OCI-LY3 (cell line): ENCODE data around the gene CADPS2.

Experiments
- H2AFZ ChIP-seq: fragments of 200-600, 300-600 bp; shearing (Covaris generic); 2 replicates; pipeline ENCODE4 v1.6.0; 2014; ENCODE audit warnings: antibody characterized with exemption, low read depth, low read length
- H3K27ac ChIP-seq: fragments of 200-600, 300-600 bp; sonication (generic); 2 replicates; pipeline ENCODE4 v1.5.1; 2014; ENCODE audit warnings: mild to moderate bottlenecking, low read length, moderate library complexity, mixed read lengths
- H3K27me3 ChIP-seq: fragments of 200-600, 300-600 bp; sonication (generic); 2 replicates; pipeline ENCODE4 v1.6.1; 2014; ENCODE audit warnings: low read depth, low read length, mixed read lengths
- H3K36me3 ChIP-seq: fragments of 200-600, 300-600 bp; sonication (generic); replicated peaks from 2 replicates; pipeline ENCODE3; 2014; ENCODE audit warnings: low read depth, low read length, mixed read lengths
- H3K4me1 ChIP-seq: fragments of 300-600, 200-600 bp; sonication (generic); 2 replicates; pipeline ENCODE4 v1.6.1; 2014; ENCODE audit warnings: low read length, mixed read lengths
- H3K4me2 ChIP-seq: fragments of 200-600, 300-600 bp; sonication (generic); 2 replicates; pipeline ENCODE4 v1.6.1; 2014; ENCODE audit warnings: low read length, mixed read lengths
- H3K4me3 ChIP-seq: fragments of 300-600, 200-600 bp; sonication (generic); 2 replicates; pipeline ENCODE4 v1.5.1; 2014; ENCODE audit warnings: antibody characterized with exemption, mild to moderate bottlenecking, low read length, moderate library complexity
- H3K79me2 ChIP-seq: fragments of 300-600, 200-600 bp; shearing (Covaris generic); 2 replicates; pipeline ENCODE4 v1.6.1; 2014; ENCODE audit warnings: mild to moderate bottlenecking, low read length, mixed read lengths
- H3K9ac ChIP-seq: fragments of 300-600, 200-600 bp; shearing (Covaris generic); 2 replicates; pipeline ENCODE4 v1.6.0; 2014; ENCODE audit warnings: mild to moderate bottlenecking, low read length, moderate library complexity
- H3K9me3 ChIP-seq: fragments of 200-600, 300-600 bp; shearing (Covaris generic); 2 replicates; pipeline ENCODE4 v1.6.1; 2014; ENCODE audit warnings: low read length, mixed read lengths; ENCODE audit not compliant: insufficient read depth
- H4K20me1 ChIP-seq: fragments of 200-600, 300-600 bp; sonication (generic); 2 replicates; pipeline ENCODE4 v1.6.1; 2016; ENCODE audit warnings: low read length, mixed read lengths; ENCODE audit not compliant: insufficient read depth
- CTCF ChIP-seq: fragments of 200-600, 300-600 bp; sonication (generic); IDR thresholded peaks from 2 replicates; pipeline ENCODE4 v1.5.1; 2014; ENCODE audit warnings: antibody characterized with exemption, low read length, low read depth
- EZH2phosphoT487 ChIP-seq: fragments of 200-600 bp; shearing (Covaris generic); IDR thresholded peaks from 2 replicates; pipeline ENCODE4 v1.6.1; 2018; ENCODE audit warnings: antibody characterized with exemption, mixed run types, low read depth

The CADPS2 gene

GRCh38 chr7:122767339-122767738, 118.9 kb downstream of the CADPS2 start:
- H3K4me1 ChIP-seq = no peaks in the 10 kb centered on the region
- no peak overlapping the region for H3K27ac ChIP-seq
- no peak overlapping the region for H2AFZ ChIP-seq
- H3K4me3 ChIP-seq = no peak overlapping the region
- no peak overlapping the region for H3K9ac ChIP-seq
- no peaks in the 10 kb centered on the region for H3K9me3 ChIP-seq
- H3K27me3 ChIP-seq = no peaks in the 10 kb centered on the region
- no peaks in the 10 kb centered on the region for H3K36me3 ChIP-seq
- no peaks in the 10 kb centered on the region for H3K79me2 ChIP-seq
- no peaks in the 10 kb centered on the region for H4K20me1 ChIP-seq
- H3K4me2 ChIP-seq = no peak overlapping the region
- no peak for TF ChIP-seq CTCF
- no peak for TF ChIP-seq EZH2phosphoT487

- H3K27me3 ChIP-seq = no peaks in the 10 kb centered on the region
- H3K36me3 ChIP-seq = no peaks in the 10 kb centered on the region
- H3K27ac ChIP-seq = no peak overlapping the region
- no peak overlapping the region for H3K9ac ChIP-seq
- TF ChIP-seq EZH2phosphoT487 = no peak
- no peak for TF ChIP-seq CTCF
- no peak overlapping the region for H3K4me3 ChIP-seq
- H3K9me3 ChIP-seq = no peaks in the 10 kb centered on the region
- no peaks in the 10 kb centered on the region for H4K20me1 ChIP-seq
- no peaks in the 10 kb centered on the region for H3K4me1 ChIP-seq
- no peak overlapping the region for H3K4me2 ChIP-seq
- no peaks in the 10 kb centered on the region for H3K79me2 ChIP-seq
- H2AFZ ChIP-seq = no peak overlapping the region
Measured at GRCh38 chr7:122766593-122766992, 119.7 kb downstream of the CADPS2 start.

- Histone ChIP-seq H3K79me2 (no peaks in the 10 kb centered on the region), H2AFZ (no peak overlapping the region), H3K4me1 (no peaks in the 10 kb centered on the region), H3K9ac (no peak overlapping the region), H3K36me3 (no peaks in the 10 kb centered on the region), H4K20me1 (no peaks in the 10 kb centered on the region), H3K9me3 (no peaks in the 10 kb centered on the region), H3K27me3 (no peaks in the 10 kb centered on the region), H3K27ac (no peak overlapping the region), H3K4me3 (no peak overlapping the region), H3K4me2 (no peak overlapping the region)
- TF ChIP-seq EZH2phosphoT487 = no peak
Measured at GRCh38 chr7:122764902-122765301, 121.4 kb downstream of the CADPS2 start.

GRCh38 chr7:122764020-122764419, 122.2 kb downstream of the CADPS2 start:
- H3K4me3 ChIP-seq = no peak overlapping the region
- no peak overlapping the region for H2AFZ ChIP-seq

More at GRCh38 chr7:122764020-122764419, 122.2 kb downstream of the CADPS2 start:
- H4K20me1 ChIP-seq = no peaks in the 10 kb centered on the region
- H3K9me3 ChIP-seq = no peaks in the 10 kb centered on the region
- no peak overlapping the region for H3K27ac ChIP-seq
- H3K9ac ChIP-seq = no peak overlapping the region
- no peaks in the 10 kb centered on the region; the same call in 1 of the 2 replicates for H3K4me1 ChIP-seq
- no peaks in the 10 kb centered on the region for H3K36me3 ChIP-seq
- no peak overlapping the region for H3K4me2 ChIP-seq
- TF ChIP-seq EZH2phosphoT487 (no peak), CTCF (no peak)
- no peaks in the 10 kb centered on the region for H3K27me3 ChIP-seq
- no peaks in the 10 kb centered on the region for H3K79me2 ChIP-seq
